RCC 7860 (cell line): ENCODE data around the gene SLC17A9.

Experiments used
- DNase-seq: peaks from one replicate; pipeline ENCODE4 v3.0.0-alpha.2; 2015; ENCODE audit warnings: low spot score
- FAIRE-seq: peaks from 2 replicates; lab custom pipeline; 2012; peaks lifted over from hg19 to GRCh38; lab: Jason Lieb, UNC

SLC17A9 gene

DNA sequence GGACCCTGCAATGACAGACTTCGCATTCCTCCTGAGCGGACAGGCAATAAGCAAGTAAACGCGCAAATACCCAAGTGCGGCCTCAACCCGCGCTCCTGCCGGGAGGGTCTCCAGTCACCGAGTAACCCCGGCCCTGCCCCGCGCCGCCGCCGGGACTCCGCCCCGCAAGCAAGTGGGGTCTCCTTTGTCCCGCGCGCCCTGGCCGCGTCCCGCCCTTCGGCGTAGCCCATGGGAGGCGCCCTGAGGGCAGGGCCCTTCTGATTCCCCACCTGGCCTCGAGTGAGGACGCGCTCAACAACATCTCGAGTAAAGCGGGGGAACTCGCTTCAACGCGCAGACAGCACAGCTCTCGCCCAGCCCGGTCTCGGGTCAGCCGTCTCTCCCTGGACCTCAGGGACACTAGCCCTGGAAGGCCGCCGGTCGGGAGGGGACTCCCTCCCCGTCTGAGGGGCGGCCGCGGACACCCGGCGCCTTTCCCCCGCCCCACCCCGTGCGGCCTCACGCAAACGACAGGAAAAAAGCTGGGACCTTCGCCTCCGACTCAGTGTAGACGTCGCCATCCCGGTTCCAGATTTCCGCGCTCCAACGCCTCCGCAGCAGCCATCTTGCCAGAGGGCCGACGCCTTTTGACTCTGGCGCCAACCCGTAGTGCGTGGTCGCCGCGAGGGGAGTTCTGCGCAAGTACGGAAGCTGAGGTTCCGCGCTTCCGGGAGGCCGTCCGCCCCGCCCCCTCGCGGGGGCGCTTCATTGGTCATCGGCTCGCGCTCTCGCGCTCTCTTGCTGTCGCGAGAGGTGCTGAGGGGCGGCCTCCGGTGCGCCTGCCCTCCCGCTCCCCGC, 15.0 kb upstream of the SLC17A9 start:
- DNase-seq (peak; percentile 93), FAIRE-seq (no peak)

DNA sequence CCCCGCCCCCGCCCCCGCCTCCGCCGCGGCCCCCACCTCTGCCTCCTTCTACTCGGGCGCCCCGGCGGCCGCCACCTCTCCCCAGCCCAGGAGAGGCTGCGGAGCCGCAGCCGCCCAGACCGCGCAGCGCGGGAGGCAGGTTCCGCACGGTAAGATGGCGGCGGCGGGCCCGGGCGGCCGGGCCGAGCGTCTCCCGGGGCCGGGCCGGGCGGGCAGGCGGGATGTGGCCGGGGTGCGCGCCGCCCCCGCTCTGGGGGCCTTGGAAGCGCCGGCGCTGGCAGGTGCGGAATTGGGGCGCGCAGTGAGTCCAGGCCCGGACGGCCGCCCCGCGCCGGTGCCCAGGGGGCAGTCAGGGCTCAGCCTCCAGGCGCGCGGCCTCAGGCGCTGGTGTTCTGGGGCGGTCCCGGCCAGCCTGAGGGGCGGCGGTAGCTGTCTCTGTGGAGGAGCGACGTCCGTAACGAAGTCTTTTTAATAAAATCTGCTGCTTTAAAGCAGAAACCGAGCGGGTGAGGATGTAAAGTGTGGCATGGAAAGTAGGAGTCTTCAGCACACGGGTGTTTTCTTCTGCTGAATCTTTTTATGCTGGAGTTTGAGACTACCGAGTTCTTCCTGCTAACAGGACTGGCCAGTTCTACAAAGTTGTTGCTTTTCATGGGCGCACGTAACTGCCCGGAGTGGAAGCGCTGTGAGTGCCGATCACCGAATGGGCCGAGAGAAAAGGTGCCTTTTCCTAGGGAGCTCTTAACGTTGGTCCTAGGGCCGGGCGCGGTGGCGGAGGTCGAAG, 14.2 kb upstream of the SLC17A9 start, which contains the start of gene GID8:
GID8 (plus strand) TSS at position 43 of the 784 bp plus-strand sequence. CDS start 3,356 bp downstream, outside the sequence.
- peak; percentile 13 for DNase-seq
- FAIRE-seq = no peak

DNA sequence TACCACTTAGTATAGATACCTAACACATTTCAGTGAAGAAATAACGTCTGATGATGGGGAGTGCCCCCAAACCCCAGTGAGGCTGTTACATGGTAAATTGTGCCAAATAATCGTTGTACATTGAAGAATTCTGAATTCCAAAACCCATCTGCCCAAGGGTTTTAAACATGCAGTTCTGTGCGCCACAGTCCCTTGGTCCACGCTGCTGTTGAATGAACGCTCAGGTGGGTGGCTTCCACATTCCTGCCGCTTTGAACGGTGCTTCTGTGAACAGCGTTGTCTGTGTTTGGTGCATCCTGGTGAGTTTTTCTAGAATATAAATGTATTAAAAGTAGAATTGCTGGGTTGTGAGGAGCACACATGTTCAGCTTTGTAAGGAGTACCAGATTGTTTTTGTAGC, 11.6 kb upstream of the SLC17A9 start:
- no peak for DNase-seq
- FAIRE-seq = no peak

GRCh38 chr20:62941792-62942191, 10.7 kb upstream of the SLC17A9 start:
- FAIRE-seq (no peak), DNase-seq (no peak)

DNA sequence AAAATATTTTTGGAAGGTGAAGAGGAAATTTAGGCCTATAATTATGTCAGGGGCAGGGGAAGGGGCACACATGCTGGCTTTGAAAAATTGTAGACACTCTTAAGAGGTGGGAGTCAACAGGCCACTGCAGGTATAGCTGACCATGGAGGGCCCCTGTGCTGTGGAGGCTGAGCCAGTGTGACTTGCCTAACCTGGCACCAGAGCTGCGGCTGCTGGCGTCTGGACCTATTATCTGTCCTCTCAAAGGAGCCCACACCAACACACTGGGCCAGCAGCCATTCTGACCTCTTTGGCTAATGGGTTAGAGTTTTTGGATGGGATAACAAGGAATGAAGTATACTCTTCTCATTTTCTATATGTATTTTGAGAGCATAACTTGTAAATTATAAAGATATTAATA, 10.1 kb upstream of the SLC17A9 start:
- FAIRE-seq (no peak), DNase-seq (no peak)

GRCh38 chr20:62943396-62943795, 9.1 kb upstream of the SLC17A9 start:
- FAIRE-seq (no peak), DNase-seq (no peak)

- FAIRE-seq = no peak
Observed at GRCh38 chr20:62944184-62944583, 8.3 kb upstream of the SLC17A9 start.

GRCh38 chr20:62944746-62945145, 7.8 kb upstream of the SLC17A9 start:
- DNase-seq = no peak
- FAIRE-seq = no peak

More at GRCh38 chr20:62944184-62944583, 8.3 kb upstream of the SLC17A9 start:
- no peak for DNase-seq

DNA sequence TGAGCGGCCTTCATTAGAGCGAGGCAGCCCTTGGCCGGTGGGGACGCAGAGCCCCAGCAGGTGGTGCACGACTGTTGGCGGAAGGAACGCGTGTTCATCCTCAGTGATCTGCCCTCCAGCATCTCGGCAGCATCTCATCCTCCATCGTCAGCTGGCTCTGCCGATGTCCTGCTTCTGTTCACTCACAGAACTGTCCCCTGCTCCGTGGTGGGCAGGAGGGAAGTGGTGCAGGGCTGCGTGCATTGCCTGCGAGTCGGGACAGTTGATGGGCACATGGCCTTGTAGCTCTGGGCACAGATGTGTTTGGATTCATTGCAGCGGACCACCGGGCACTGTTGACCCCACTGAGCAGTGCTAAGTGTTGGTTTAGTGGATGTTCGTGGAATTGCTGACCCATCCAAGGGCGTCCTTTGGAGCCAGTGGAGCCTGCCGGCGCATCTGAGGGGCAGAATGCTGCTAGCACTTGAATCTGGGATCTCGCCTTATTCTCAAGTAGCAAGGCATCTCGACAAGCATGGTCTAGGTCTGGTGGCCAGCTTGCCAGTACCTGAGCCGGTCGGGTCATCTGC, 6.7 kb upstream of the SLC17A9 start:
- DNase-seq (no peak), FAIRE-seq (no peak)

GRCh38 chr20:62946918-62947317, 5.6 kb upstream of the SLC17A9 start:
- no peak for FAIRE-seq

GRCh38 chr20:62947532-62948300, 4.8 kb upstream of the SLC17A9 start:
- FAIRE-seq (no peak), DNase-seq (no peak)

More at GRCh38 chr20:62946918-62947317, 5.6 kb upstream of the SLC17A9 start:
- no peak for DNase-seq

DNA sequence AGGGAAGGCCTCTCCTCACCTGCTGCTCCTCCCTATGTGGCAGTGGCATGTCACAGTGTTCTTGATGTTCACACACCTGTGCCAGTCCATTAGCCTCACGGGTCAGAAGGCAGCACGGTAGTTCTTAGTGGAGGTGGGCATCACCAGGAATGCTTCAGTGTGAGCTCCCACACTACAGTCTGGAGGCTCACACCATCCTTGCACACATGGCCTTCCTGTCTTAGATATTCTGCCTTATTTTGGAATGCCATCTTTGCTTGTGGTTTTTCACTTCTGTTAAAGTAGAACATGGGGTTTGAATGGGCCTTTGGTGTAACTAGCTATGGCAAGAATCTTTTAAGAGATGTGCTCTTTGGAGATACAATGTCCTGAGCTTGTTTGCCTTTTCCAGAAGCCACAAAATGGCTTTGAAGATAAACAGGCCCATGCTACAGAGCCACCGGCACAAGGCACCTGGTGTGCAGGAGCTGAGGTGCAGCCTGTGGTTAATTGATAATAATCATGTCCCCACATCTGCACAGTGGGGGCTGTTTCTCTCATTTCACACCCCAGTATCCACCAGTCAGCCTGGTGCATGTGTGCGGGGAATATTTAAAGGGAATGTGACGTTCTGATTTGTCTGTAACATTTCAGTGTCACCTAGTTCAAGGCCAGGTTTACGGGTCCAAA, 3.2 kb upstream of the SLC17A9 start:
- DNase-seq = no peak
- no peak for FAIRE-seq

GRCh38 chr20:62949962-62950361, 2.5 kb upstream of the SLC17A9 start:
- DNase-seq (no peak), FAIRE-seq (no peak)

DNA sequence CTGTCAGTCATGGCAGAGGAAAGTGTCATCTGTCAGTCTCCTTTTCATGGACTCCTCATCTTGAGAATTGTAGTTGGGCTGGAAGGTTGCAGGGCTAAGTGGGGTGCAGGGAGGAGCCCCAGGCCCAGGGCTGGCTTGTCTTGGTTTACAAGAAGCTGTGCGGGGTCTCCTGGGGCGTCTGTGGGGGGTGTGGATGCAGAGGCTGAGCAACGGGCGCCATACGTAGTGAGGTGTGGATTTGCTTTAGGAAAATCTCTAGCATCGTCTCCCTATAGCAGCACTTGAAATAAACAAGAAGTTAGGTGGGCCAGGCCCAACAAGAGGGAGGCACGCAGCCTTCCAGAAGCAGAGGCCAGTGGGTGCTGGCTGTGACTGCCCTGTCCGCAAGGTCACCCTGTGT, 1.8 kb upstream of the SLC17A9 start:
- DNase-seq = no peak
- FAIRE-seq = no peak

DNA sequence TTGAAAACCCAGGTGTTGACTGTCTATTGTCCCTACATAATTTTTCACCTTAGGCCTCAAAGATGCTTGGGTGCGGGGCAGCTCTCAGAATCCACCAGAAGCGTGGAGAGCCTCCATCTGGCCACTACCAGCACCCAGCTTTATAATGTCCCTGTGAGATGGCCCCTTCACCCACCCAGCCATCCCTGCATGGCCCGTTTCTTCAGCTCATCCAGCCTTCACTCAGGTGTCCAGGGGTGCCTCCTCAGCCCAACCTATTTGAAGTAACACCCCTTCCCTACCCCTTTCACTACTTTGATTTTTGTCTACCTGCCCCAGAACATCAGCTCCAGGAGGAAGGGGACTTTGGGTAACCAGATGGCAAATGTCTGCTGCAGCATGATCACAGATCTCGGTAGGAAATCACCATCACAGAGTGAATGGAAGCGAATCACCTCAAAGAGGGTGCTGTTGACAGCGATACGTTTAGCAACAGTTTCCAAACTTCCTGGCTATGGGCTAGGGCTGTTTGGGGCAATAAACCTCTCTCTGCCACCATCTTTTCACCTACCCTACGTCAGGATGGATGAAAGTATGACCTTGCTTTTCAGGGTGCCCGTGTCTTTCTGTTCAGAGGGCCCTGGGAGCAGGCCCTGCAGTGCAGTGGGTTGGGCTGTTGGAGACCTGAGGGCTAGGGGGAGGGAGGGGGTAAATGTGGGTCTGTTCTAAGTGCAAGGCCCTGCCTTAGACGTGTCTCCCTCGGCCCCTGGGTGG, 1.2 kb upstream of the SLC17A9 start:
- no peak for FAIRE-seq
- DNase-seq = no peak

DNA sequence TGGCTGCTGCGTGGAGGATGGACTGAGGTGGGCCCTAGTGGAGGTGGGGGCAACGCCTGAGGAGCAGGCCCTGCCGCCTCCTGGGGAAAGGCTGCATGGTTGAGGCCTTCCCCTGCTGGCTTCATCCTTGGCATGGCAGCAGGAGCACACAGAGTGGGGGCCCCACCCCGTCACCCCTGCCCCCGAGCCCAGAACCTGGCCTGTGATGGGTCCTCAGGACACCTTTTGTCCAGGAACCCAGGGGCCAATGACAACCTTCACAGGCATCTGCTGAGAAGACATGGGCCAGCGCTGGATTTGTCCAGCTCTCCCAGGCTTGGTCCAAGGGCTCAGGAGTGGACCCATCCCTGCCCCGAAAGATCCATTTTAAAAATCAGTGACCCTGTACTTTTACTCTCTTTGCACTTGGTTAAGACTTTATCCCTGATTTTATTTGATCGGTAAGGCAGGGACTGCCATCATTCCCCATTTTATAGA, 575 bp upstream of the SLC17A9 start:
- FAIRE-seq (no peak), DNase-seq (no peak)

DNA sequence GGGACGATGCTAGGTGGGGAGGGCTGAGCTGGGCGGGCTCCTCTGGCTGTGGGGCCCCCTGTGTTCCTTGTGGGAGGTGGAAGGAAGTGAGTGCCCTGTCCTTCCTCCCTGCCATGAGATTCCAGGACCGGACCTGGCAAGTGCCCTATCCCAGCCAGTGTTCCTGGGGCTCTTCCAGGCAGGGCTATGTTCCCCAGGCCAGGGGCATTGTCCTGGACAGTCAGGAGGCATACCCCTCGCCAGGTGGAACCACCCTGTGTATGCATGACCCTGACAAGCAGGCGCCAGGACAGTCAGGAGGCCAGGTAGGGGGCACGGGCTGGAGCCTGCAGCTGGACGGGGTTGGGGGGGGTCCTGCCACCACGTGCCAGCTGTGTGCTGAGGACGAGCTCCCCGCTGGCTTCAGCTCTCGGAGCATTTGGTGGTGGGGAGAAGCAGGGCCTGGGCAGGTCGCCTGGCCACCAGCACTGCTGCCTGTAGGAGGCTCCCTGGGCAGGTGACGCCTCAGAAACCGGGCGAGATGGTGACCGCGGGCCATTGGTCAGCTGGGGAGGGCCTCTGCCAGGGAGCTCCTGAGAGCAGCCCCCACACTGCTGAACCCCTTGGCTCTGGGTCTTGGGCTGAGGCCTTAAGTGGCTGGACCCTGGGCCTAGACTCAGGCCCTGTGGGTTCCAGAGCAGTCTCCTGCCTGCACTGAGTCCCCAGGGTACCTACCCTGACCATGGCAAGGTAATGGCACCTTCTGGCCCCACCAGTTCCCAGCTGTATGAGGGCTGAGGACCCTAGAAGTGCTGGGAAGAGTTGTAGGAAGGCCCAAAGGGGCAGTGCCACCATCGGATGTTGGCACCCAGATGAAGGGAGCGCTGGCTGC, 694 bp downstream of the SLC17A9 start:
- no peak for FAIRE-seq

More for the DNA sequence above, 694 bp downstream of the SLC17A9 start:
- peak; percentile 54 for DNase-seq
